ENCODE data around the gene COL6A1. TPM values are rescaled to one million over a fixed set of nuclear protein-coding genes. Genes with fewer than 3 reads are reported as not detected.

COL6A1 gene
- total and polyA plus RNA-seq, 2 donors (not counting 1 experiment from before 2014, with no cell fraction given): 645 to 1,137 TPM

DNA sequence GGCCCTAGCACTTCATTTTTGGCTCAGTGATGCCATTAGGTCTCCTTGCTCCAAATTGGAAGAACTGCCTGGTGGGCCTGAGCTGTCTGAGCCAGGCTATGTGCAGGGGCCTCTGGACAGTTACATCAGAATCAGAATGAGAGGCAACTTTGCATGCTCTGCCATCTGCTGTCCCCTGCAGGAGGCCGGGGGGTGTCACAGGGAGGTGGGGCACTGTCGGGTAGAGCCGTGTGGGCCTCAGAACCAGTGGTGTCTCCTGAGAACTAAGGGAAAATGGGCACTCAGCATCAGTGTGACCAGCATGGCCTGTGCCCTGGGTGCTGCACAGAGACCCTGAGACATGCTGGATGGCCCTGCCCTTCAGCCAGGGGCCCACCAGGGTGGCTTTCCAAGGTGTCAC lies 47.0 kb upstream of the COL6A1 start:
- no peaks in the 10 kb centered on the region for H3K36me3 ChIP-seq (ENCODE audit: control insufficient read depth, insufficient read depth, low read length)
- no peaks in the 10 kb centered on the region for H4K20me1 ChIP-seq (ENCODE audit: control insufficient read depth, extremely low read depth, insufficient read depth, low read length)
- no peaks in the 10 kb centered on the region for H3K9me3 ChIP-seq (ENCODE audit: control insufficient read depth, insufficient read depth, low read depth, low read length)
- no peak overlapping the region for H3K4me3 ChIP-seq (replicated peaks in 1 of 4; ENCODE audit: control extremely low read depth in 1 of 4, insufficient read depth in 1 of 4, low read depth in 3 of 4, low read length in 4 of 4)
- H3K9ac ChIP-seq (ENCODE audit: insufficient read depth, low read length): no peak overlapping the region
- H3K4me1 ChIP-seq (ENCODE audit: control insufficient read depth, extremely low read depth, insufficient read depth, low read length): no peaks in the 10 kb centered on the region
- TF ChIP-seq, protein P1, sequence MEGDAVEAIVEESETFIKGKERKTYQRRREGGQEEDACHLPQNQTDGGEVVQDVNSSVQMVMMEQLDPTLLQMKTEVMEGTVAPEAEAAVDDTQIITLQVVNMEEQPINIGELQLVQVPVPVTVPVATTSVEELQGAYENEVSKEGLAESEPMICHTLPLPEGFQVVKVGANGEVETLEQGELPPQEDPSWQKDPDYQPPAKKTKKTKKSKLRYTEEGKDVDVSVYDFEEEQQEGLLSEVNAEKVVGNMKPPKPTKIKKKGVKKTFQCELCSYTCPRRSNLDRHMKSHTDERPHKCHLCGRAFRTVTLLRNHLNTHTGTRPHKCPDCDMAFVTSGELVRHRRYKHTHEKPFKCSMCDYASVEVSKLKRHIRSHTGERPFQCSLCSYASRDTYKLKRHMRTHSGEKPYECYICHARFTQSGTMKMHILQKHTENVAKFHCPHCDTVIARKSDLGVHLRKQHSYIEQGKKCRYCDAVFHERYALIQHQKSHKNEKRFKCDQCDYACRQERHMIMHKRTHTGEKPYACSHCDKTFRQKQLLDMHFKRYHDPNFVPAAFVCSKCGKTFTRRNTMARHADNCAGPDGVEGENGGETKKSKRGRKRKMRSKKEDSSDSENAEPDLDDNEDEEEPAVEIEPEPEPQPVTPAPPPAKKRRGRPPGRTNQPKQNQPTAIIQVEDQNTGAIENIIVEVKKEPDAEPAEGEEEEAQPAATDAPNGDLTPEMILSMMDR (conservative IDR thresholded peaks at IDR 0.05 in 1 of 2, IDR thresholded peaks at IDR 0.05 in 1 of 2; ENCODE audit: low read depth in 1 of 2, low read length in 2 of 2): no peak
- no peak for TF ChIP-seq EZH2 (IDR thresholded peaks at IDR 0.05; ENCODE audit: low read length, missing control alignments)
- H3K27ac ChIP-seq (ENCODE audit: insufficient read depth, low read length): no peak overlapping the region
- H3K79me2 ChIP-seq (ENCODE audit: control insufficient read depth, insufficient read depth, low read length): no peaks in the 10 kb centered on the region
- peaks cover 18% of the 10 kb centered on the region for H3K27me3 ChIP-seq (ENCODE audit: control insufficient read depth, insufficient read depth, low read length)
- DNase-seq (ENCODE audit: low read depth in 2 of 2): no peak
- H2AFZ ChIP-seq (ENCODE audit: low read length): no peak overlapping the region
- H3K4me2 ChIP-seq (ENCODE audit: extremely low read depth, insufficient read depth, low read length): no peak overlapping the region

DNA sequence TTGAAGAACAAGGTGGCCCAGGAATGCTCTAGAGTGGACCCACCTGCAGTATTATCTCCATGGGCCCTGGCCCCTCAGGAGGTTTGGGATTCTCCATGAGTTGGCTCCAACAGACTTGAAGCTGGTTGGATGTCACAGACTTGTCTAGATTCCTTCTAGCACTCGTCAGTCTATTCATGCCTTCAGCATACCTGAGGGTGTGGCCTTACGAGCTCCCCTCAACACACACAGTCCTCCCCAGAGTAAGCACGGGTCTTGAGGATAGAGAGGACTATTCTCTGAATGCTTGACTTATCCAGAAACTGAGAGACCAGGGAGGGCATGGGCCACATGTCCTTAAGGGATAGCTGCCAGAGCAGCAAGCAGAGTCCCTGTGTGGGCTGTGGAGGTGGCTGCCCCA lies 45.9 kb upstream of the COL6A1 start:
- peak; percentile 62 to 70 for DNase-seq (ENCODE audit: low read depth in 2 of 2)
- Histone ChIP-seq H3K9ac (ENCODE audit: insufficient read depth, low read length) (no peak overlapping the region), H3K4me3 (replicated peaks in 1 of 4; ENCODE audit: control extremely low read depth in 1 of 4, insufficient read depth in 1 of 4, low read depth in 3 of 4, low read length in 4 of 4) (no peak overlapping the region), H3K4me2 (ENCODE audit: extremely low read depth, insufficient read depth, low read length) (no peak overlapping the region), H2AFZ (ENCODE audit: low read length) (no peak overlapping the region), H3K4me1 (ENCODE audit: control insufficient read depth, extremely low read depth, insufficient read depth, low read length) (no peaks in the 10 kb centered on the region), H4K20me1 (ENCODE audit: control insufficient read depth, extremely low read depth, insufficient read depth, low read length) (no peaks in the 10 kb centered on the region), H3K36me3 (ENCODE audit: control insufficient read depth, insufficient read depth, low read length) (no peaks in the 10 kb centered on the region), H3K27ac (ENCODE audit: insufficient read depth, low read length) (no peak overlapping the region), H3K79me2 (ENCODE audit: control insufficient read depth, insufficient read depth, low read length) (no peaks in the 10 kb centered on the region), H3K27me3 (ENCODE audit: control insufficient read depth, insufficient read depth, low read length) (peaks cover 18% of the 10 kb centered on the region), H3K9me3 (ENCODE audit: control insufficient read depth, insufficient read depth, low read depth, low read length) (no peaks in the 10 kb centered on the region)
- TF ChIP-seq, protein P1 (conservative IDR thresholded peaks at IDR 0.05 in 1 of 2, IDR thresholded peaks at IDR 0.05 in 1 of 2; ENCODE audit: low read depth in 1 of 2, low read length in 2 of 2): no peak
- TF ChIP-seq EZH2 (IDR thresholded peaks at IDR 0.05; ENCODE audit: low read length, missing control alignments): no peak

DNA sequence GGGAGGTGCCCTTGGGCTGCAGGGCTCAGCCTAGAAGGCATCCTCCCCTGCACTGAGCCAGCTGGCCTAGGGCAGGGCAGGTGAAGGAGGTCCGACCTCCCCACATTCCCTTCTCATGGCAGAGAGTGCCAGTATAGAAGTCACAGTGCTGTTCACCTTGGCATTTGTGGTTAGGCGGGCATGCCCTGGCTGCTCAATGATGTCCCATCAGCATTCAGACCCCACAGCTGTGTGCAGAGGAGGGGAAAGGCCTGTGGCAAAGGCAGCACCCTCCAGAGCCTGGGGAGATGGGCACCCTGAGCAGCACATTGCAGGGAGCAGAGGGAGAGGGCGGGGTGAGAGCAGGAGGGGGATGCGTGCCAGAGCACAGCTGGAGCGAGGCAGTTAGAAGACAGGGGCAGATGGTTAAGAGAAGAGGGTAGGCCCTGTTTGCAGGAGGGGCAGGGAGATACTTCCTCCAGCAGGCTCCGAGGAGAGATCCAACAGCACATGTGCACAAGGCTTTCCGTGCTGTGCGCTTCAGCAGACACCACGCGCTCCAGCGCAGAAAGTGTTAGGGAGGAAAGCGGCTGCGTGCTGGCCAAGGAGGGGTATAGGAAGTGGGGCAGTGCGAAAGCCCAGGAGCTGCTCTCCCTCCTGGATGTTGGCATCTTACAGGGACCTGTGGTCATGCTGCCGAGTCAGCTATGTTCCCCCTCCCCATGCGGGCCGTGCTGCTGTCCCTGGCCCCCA lies 43.7 kb upstream of the COL6A1 start:
- Histone ChIP-seq H2AFZ (ENCODE audit: low read length) (no peak overlapping the region), H3K79me2 (ENCODE audit: control insufficient read depth, insufficient read depth, low read length) (no peaks in the 10 kb centered on the region), H3K4me1 (ENCODE audit: control insufficient read depth, extremely low read depth, insufficient read depth, low read length) (no peaks in the 10 kb centered on the region), H3K36me3 (ENCODE audit: control insufficient read depth, insufficient read depth, low read length) (no peaks in the 10 kb centered on the region), H4K20me1 (ENCODE audit: control insufficient read depth, extremely low read depth, insufficient read depth, low read length) (no peaks in the 10 kb centered on the region), H3K27ac (ENCODE audit: insufficient read depth, low read length) (no peak overlapping the region), H3K4me2 (ENCODE audit: extremely low read depth, insufficient read depth, low read length) (no peak overlapping the region), H3K27me3 (ENCODE audit: control insufficient read depth, insufficient read depth, low read length) (peaks cover 10% of the 10 kb centered on the region), H3K9me3 (ENCODE audit: control insufficient read depth, insufficient read depth, low read depth, low read length) (no peaks in the 10 kb centered on the region), H3K9ac (ENCODE audit: insufficient read depth, low read length) (no peak overlapping the region), H3K4me3 (replicated peaks in 1 of 4; ENCODE audit: control extremely low read depth in 1 of 4, insufficient read depth in 1 of 4, low read depth in 3 of 4, low read length in 4 of 4) (no peak overlapping the region)
- no peak for TF ChIP-seq EZH2 (IDR thresholded peaks at IDR 0.05; ENCODE audit: low read length, missing control alignments)
- no peak for DNase-seq (ENCODE audit: low read depth in 2 of 2)
